GM19463 (cell line): ENCODE measurements around the gene NHLH1.

Experiments used
- ATAC-seq: cut with Tn5 transposase; IDR thresholded peaks from one replicate; pipeline ENCODE4 v1.9.1; 2021; ENCODE audit warnings: mild to moderate bottlenecking, moderate library complexity; ENCODE audit not compliant: unreplicated experiment

NHLH1 gene

DNA sequence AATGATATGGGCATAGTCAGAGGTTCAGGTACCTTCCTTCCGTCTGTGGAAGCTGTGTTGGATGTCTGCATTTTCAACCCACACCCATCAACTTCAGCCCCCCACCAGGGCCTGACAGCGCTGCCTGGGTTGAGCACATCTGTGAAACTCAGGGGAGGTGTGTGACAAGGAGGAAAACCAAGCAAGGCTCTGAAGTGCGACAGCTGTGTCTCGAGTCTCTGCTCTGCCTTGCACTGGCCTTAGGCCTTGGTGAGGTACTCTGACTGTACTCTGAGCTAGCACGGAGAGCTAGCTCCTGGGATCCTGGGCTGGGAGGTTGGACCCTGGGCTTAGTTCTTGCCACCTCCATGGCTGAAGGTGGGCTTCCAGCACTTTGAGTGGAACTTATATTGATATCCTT is 42.6 kb downstream of the NHLH1 start:
- no peak for ATAC-seq

DNA sequence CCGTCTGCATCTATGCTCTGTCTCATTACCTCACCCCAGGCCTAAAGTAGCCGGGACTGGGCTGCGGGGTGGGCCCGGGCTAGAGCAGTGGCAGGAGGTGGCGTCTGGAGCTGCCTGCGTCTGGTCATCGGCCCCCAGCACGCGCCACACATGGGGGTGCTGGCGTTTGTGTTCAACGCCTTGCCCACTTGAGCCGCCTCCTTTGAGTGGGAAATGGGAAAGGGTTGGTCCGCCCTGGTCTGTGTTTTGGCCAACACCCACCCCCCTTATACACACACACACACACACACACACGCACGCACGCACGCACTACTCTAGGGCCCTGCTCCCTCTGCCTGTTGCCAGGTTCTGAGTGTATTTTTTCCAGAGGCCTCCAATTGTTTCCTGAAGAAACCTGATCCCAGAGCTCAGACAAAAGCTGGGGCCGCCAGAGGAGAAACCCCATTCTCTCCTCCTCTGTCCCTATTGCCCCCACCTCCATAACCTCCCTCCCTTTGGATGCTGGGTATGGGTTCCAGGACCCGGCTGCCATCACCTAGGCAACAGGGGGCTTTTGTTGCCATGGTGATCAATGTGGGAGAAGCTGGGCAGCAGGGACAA is 43.6 kb downstream of the NHLH1 start:
- no peak for ATAC-seq

- no peak for ATAC-seq
Measured at GRCh38 chr1:160411271-160412027, 44.6 kb downstream of the NHLH1 start.

- no peak for ATAC-seq
Measured at GRCh38 chr1:160412028-160412362, 45.1 kb downstream of the NHLH1 start.

GRCh38 chr1:160413716-160414115 is 46.8 kb downstream of the NHLH1 start:
- no peak for ATAC-seq

- ATAC-seq: no peak
Measured at GRCh38 chr1:160414881-160415280, 48.0 kb downstream of the NHLH1 start.

DNA sequence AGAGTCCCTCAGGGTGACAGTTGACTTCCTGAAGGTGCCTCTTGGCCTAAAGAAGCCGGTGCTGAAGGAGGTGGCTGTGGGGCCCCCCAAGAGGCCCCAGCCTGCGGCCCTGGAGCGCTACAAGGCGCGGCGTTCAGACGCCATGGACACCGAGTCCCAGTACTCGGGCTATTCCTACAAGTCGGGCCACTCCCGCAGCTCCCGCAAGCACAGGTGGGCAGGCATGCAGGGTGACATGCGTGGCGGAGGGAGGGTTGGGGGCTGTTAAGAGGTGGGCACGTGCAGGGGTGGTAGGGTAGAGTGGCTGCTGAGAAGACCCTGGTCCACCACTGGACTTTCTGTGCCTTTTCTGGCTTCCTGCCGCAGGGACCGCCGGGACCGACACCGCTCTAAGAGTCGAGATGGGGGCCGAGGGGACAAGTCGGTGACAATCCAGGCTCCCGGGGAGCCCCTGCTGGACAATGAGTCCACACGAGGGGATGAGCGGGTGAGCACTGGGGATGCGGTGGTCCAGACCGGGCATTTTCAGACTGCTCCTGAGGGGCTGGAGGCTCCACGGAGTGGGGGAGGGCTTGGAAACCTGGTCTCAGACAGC is 48.9 kb downstream of the NHLH1 start:
- no peak for ATAC-seq

DNA sequence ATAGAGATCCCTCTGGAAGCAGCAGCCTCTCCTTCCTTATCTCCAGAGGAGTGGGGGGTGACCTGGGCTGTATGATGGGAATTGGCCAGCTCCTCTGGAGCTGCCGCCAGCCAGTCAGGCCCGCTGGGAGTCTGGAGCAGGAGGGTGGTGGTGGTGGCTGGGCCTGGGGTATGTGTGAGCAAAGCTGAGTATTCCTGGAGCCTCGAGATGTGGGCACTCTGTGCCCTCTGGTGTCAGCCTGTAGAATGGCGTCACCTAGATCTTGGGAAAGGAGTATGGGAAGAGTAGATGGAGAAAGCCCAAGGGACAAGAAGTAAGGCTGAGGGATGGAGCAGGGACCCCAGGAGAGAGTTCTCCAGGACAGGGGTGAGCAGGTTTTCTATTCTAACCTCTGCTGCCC is 49.5 kb downstream of the NHLH1 start:
- ATAC-seq: no peak

DNA sequence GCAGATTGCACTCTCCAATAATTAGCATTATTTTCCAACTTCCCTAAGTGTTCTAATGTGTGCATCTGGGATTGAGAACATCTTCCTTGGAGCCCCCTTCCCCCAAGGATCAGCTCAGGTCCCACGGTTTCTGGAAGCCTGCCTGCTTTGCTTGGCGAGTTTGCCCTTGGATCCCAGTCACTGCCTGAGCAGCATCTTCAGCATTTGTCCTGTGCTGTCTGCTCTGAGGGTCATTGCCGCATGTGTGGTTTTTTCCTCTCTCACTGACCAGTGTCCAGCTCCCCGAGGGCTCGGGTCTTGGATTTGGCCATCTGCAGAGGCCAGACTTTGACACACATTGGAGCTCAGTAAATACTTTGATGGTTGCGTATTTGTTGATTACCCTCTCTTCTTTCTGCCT is 51.6 kb downstream of the NHLH1 start:
- no peak for ATAC-seq

GRCh38 chr1:160419150-160419837 is 52.4 kb downstream of the NHLH1 start:
- no peak for ATAC-seq

DNA sequence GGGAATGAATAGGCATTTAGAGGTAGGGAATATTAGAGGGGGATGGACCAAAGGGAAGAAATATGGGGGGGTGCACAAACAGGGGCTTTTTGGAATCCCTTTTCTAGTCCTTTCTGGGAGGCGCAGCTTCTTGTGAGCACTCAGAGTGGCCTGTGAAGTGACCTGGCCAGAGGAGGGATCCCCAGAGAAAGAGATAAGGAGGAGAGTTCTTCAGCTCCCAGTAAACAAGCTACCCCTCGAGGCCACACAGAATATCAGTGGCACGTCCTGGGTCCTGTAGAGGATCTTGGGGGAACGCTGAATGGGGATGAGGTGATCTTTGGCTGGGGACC is 52.9 kb downstream of the NHLH1 start:
- no peak for ATAC-seq

GRCh38 chr1:160420881-160421842 is 54.3 kb downstream of the NHLH1 start:
- ATAC-seq: no peak

- ATAC-seq: no peak
Measured at GRCh38 chr1:160421881-160422280, 55.0 kb downstream of the NHLH1 start.
